AG10803 (cell line): ENCODE data around the gene PAK4.

ENCODE experiments used
- DNase-seq: peaks from one replicate; pipeline ENCODE4 v3.0.0; 2010; ENCODE audit warnings: low read depth
- H3K4me3 ChIP-seq: 2 replicates; pipeline ENCODE4 v1.5.1; 2011; ENCODE audit warnings: mild to moderate bottlenecking, low read length, control low read depth
- CTCF ChIP-seq: conservative IDR thresholded peaks from 2 replicates; pipeline ENCODE4 v1.5.1; 2011; ENCODE audit warnings: mild to moderate bottlenecking, low read length, control low read depth, inconsistent platforms

PAK4 gene

GRCh38 chr19:39150807-39151600 lies 25.4 kb downstream of the PAK4 start:
- no peak for TF ChIP-seq CTCF
- DNase-seq = no peak

GRCh38 chr19:39152066-39152465 lies 26.5 kb downstream of the PAK4 start:
- no peak for DNase-seq
- TF ChIP-seq CTCF = no peak
- no peak overlapping the region for H3K4me3 ChIP-seq

More at GRCh38 chr19:39150807-39151600, 25.4 kb downstream of the PAK4 start:
- H3K4me3 ChIP-seq = no peak overlapping the region

- H3K4me3 ChIP-seq = no peak overlapping the region
- DNase-seq = no peak
- TF ChIP-seq CTCF = no peak
Measured at GRCh38 chr19:39154100-39154628, 28.6 kb downstream of the PAK4 start.

- H3K4me3 ChIP-seq = no peak overlapping the region
- DNase-seq = no peak
Measured at GRCh38 chr19:39154629-39155100, 29.1 kb downstream of the PAK4 start.

GRCh38 chr19:39155114-39155700 lies 29.6 kb downstream of the PAK4 start:
- no peak overlapping the region for H3K4me3 ChIP-seq
- TF ChIP-seq CTCF = no peak
- DNase-seq = no peak

More at GRCh38 chr19:39154629-39155100, 29.1 kb downstream of the PAK4 start:
- TF ChIP-seq CTCF = no peak

- TF ChIP-seq CTCF = no peak
- H3K4me3 ChIP-seq = no peak overlapping the region
- DNase-seq = no peak
Measured at GRCh38 chr19:39155741-39156140, 30.2 kb downstream of the PAK4 start.
